Nephron progenitor cell (in vitro differentiated cells): ENCODE measurements around the gene FOXE1.

ENCODE experiments used
- DNase-seq: peaks from one replicate; pipeline ENCODE4 v3.0.0; 2021
- H3K27ac Mint-ChIP-seq: 2 replicates; pipeline ENCODE4 v1.8.0; 2021; ENCODE audit warnings: mild to moderate bottlenecking, moderate library complexity, mixed read lengths
- H3K27me3 Mint-ChIP-seq: 2 replicates; pipeline ENCODE4 v1.8.0; 2021; ENCODE audit warnings: mild to moderate bottlenecking, low read depth, mixed read lengths; ENCODE audit not compliant: poor library complexity
- H3K36me3 Mint-ChIP-seq: 2 replicates; pipeline ENCODE4 v1.8.0; 2021; ENCODE audit warnings: low read depth, mixed read lengths
- H3K4me1 Mint-ChIP-seq: 2 replicates; pipeline ENCODE4 v1.8.0; 2021; ENCODE audit warnings: mixed read lengths
- H3K4me3 Mint-ChIP-seq: 2 replicates; pipeline ENCODE4 v1.8.0; 2021; ENCODE audit warnings: mild to moderate bottlenecking, moderate library complexity, mixed read lengths
- H3K9me3 Mint-ChIP-seq: 2 replicates; pipeline ENCODE4 v1.8.0; 2021; ENCODE audit warnings: mild to moderate bottlenecking, moderate library complexity, mixed read lengths
- TF ChIP-seq, protein P1 (sequence below): fragments of 200-600 bp; sonication (generic); IDR thresholded peaks from 2 replicates; pipeline ENCODE4 v1.5.0; 2021; ENCODE audit warnings: antibody characterized with exemption

The FOXE1 gene

DNA sequence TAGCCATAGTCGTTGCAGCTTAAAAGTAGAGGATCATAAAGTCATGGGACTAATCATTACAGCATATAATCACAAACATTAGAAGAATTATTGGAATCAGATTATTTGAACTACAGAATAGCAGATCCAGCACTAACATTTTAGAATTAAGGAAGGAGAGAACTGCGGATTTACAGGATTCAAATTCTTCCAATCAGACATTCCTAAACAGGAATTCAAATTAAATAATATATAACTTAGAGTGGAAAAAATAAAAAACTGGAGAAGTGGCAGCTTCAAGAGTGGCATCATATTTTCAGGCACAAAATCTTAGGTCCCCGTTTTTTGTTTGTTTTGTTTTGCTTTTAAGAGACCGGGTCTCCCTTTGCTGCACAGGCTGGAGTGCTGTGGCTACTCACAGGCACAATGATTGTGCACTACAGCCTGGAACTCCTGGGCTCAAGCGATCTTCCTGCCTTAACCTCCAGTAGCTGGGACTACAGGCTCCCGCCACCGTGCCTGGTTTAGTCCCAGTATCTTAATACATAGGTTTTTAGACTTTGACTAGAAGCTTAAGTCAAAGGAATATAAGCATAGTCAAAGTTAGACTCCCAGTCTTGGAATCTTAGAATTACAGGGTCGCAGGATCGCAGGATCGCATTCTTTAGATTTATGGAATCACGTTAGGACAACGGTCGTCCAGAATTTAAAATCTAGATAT is 2.1 kb upstream of the FOXE1 start:
- H3K4me3 Mint-ChIP-seq, result no peak overlapping the region
- no peaks in the 10 kb centered on the region for H3K4me1 Mint-ChIP-seq
- no peak for DNase-seq
- H3K9me3 Mint-ChIP-seq, result no peaks in the 10 kb centered on the region
- peaks cover 97% of the 10 kb centered on the region for H3K27me3 Mint-ChIP-seq
- H3K27ac Mint-ChIP-seq, result no peak overlapping the region
- TF ChIP-seq, protein P1, sequence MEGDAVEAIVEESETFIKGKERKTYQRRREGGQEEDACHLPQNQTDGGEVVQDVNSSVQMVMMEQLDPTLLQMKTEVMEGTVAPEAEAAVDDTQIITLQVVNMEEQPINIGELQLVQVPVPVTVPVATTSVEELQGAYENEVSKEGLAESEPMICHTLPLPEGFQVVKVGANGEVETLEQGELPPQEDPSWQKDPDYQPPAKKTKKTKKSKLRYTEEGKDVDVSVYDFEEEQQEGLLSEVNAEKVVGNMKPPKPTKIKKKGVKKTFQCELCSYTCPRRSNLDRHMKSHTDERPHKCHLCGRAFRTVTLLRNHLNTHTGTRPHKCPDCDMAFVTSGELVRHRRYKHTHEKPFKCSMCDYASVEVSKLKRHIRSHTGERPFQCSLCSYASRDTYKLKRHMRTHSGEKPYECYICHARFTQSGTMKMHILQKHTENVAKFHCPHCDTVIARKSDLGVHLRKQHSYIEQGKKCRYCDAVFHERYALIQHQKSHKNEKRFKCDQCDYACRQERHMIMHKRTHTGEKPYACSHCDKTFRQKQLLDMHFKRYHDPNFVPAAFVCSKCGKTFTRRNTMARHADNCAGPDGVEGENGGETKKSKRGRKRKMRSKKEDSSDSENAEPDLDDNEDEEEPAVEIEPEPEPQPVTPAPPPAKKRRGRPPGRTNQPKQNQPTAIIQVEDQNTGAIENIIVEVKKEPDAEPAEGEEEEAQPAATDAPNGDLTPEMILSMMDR, result no peak
- no peaks in the 10 kb centered on the region for H3K36me3 Mint-ChIP-seq

- H3K9me3 Mint-ChIP-seq, result no peaks in the 10 kb centered on the region
- TF ChIP-seq, protein P1, result no peak
- H3K4me1 Mint-ChIP-seq, result no peaks in the 10 kb centered on the region
- H3K36me3 Mint-ChIP-seq, result no peaks in the 10 kb centered on the region
- no peak for DNase-seq
- H3K27ac Mint-ChIP-seq, result no peak overlapping the region
- H3K27me3 Mint-ChIP-seq, result peaks cover 97% of the 10 kb centered on the region
- no peak overlapping the region for H3K4me3 Mint-ChIP-seq
Observed at GRCh38 chr9:97851446-97851883, 1.6 kb upstream of the FOXE1 start.

DNA sequence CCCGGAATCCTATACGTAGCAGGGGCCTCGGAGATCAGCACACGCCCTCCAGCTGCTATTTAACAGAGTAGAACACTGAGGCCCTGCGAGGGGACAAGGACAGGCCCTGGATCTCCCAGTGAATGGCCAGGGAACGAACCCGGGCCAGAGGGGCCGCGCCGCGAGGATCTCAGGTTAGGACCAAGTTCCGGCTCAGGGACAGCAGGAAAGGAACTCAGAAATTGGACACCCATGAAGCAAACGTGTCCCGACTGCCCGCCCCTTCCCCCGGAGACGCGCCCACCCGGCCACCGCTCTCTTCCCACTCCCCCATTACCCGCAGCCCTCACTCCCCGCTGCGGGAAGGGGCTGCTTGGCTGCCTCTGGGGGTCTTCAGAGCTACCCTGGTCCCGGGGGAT is 1.0 kb upstream of the FOXE1 start:
- H3K9me3 Mint-ChIP-seq, result no peaks in the 10 kb centered on the region
- no peaks in the 10 kb centered on the region for H3K4me1 Mint-ChIP-seq

DNA sequence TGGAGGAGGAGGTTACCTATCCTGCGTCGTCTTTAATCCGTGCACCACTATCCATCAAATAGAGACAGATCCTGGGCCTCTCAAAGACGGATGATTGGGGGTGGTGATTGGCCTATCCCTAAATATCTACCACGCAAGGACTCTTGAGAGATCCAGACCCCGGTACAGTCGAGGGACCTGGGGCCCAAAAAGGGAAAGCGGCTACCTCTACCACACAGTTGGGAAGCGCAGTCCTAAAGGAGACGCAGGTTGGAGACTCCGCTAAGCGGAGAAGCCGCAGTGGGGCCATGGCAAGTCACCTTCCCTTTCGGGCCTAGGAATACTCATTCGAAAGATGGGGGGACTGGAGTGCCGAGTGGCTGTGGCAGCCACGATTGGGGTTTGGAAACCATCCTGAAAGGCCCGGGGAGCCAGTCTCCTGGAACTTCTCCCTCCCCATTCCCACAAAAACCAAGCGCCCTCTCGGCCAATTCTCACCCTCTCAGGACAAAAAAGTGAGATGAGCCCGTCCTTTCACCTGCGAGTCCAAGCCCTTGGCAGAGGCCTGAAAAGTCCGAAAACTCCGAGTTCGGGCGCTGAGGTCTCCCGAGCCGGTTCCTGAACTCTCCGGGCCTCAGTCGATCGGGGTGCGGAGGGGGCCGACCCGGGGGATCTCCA is 499 bp upstream of the FOXE1 start:
- TF ChIP-seq, protein P1, result no peak
- Mint-ChIP-seq H3K4me3 (no peak overlapping the region), H3K4me1 (peaks cover 4% of the 10 kb centered on the region), H3K9me3 (no peaks in the 10 kb centered on the region), H3K27me3 (peaks cover 97% of the 10 kb centered on the region), H3K27ac (no peak overlapping the region), H3K36me3 (no peaks in the 10 kb centered on the region)
- no peak for DNase-seq

More for the DNA sequence above, 1.0 kb upstream of the FOXE1 start:
- DNase-seq, result peak; percentile 64
- Mint-ChIP-seq H3K27ac (no peak overlapping the region), H3K27me3 (peaks cover 97% of the 10 kb centered on the region), H3K36me3 (no peaks in the 10 kb centered on the region), H3K4me3 (peak overlapping the region; percentile 55)
- TF ChIP-seq, protein P1, result no peak

- Mint-ChIP-seq H3K27me3 (peaks cover 97% of the 10 kb centered on the region), H3K27ac (no peak overlapping the region), H3K9me3 (no peaks in the 10 kb centered on the region), H3K4me1 (peaks cover 5% of the 10 kb centered on the region), H3K4me3 (peak overlapping the region; percentile 81), H3K36me3 (no peaks in the 10 kb centered on the region)
- DNase-seq, result peak; percentile 63
- TF ChIP-seq, protein P1, result peak; percentile 26
Observed at GRCh38 chr9:97853844-97854695, 1.0 kb downstream of the FOXE1 start.
